Karpas-422 (cell line): ENCODE data around the gene SRA1. TPM values are rescaled to one million over a fixed set of nuclear protein-coding genes. Genes with fewer than 3 reads are reported as not detected.
"Not testable (repeated sequence)": the region's sequence is repeated elsewhere in the genome, so short reads cannot be mapped to it uniquely, and the experiment has no call there.

Source experiments
- DNase-seq: peaks from one replicate; pipeline ENCODE4 v3.0.0-alpha.2; 2015
- H2AFZ ChIP-seq: fragments of 200-600 bp; sonication (generic); 2 replicates; pipeline ENCODE4 v1.6.1; 2014; ENCODE audit warnings: antibody characterized with exemption, low read length, mixed read lengths
- H3K27ac ChIP-seq: fragments of 200-600 bp; sonication (generic); 2 replicates; pipeline ENCODE4 v1.5.1; 2014; ENCODE audit warnings: mild to moderate bottlenecking, low read length, moderate library complexity
- H3K27me3 ChIP-seq: fragments of 200-600 bp; sonication (generic); 2 replicates; pipeline ENCODE4 v1.6.1; 2014; ENCODE audit warnings: low read length, mixed read lengths
- H3K36me3 ChIP-seq: fragments of 200-600 bp; sonication (generic); 2 replicates; pipeline ENCODE4 v1.6.1; 2014; ENCODE audit warnings: low read length, mixed read lengths; ENCODE audit not compliant: insufficient read depth
- H3K4me1 ChIP-seq: fragments of 200-600 bp; sonication (generic); 2 replicates; pipeline ENCODE4 v1.6.1; 2014; ENCODE audit warnings: mild to moderate bottlenecking, low read length, mixed read lengths
- H3K4me2 ChIP-seq: fragments of 200-600 bp; sonication (generic); 2 replicates; pipeline ENCODE4 v1.6.1; 2014; ENCODE audit warnings: low read length, low read depth, mild to moderate bottlenecking; ENCODE audit not compliant: poor library complexity, severe bottlenecking
- H3K4me3 ChIP-seq: fragments of 200-600 bp; sonication (generic); 2 replicates; pipeline ENCODE4 v1.5.1; 2014; ENCODE audit warnings: mild to moderate bottlenecking, antibody characterized with exemption, low read length, mixed read lengths
- H3K79me2 ChIP-seq: fragments of 200-600 bp; sonication (generic); 2 replicates; pipeline ENCODE4 v1.6.1; 2014; ENCODE audit warnings: mild to moderate bottlenecking, low read length, mixed read lengths
- H3K9ac ChIP-seq: fragments of 200-600 bp; sonication (generic); 2 replicates; pipeline ENCODE4 v1.6.0; 2014; ENCODE audit warnings: low read length
- H3K9me2 ChIP-seq: fragments of 200-600 bp; sonication (generic), shearing (Covaris generic); replicated peaks from 2 replicates; pipeline ENCODE4 v1.6.0; 2014; ENCODE audit warnings: mild to moderate bottlenecking, low read length, moderate library complexity; ENCODE audit not compliant: insufficient read depth
- H3K9me3 ChIP-seq: fragments of 300-700, 200-600 bp; sonication (generic); 2 replicates; pipeline ENCODE4 v1.6.1; 2014; ENCODE audit warnings: low read length, mixed read lengths
- H4K20me1 ChIP-seq: fragments of 200-600 bp; sonication (generic); 2 replicates; pipeline ENCODE4 v1.6.1; 2014; ENCODE audit warnings: mild to moderate bottlenecking, antibody characterized with exemption, low read length, low read depth; ENCODE audit not compliant: insufficient read depth
- total RNA-seq: library from RNA; depleted of rRNA; stranded (reverse); fragments of >200 nt; shearing (Covaris generic); gene quantifications from 2 replicates; pipeline ENCODE4 v1.2.3, GENCODE V29; 2014; ENCODE audit warnings: low replicate concordance; rRNA removed

Gene SRA1
- 27.1 and 45.7 TPM in 2 replicates for total RNA-seq

- peaks cover 16% of the 10 kb centered on the region; the same call in 1 of the 2 replicates for H3K36me3 ChIP-seq
- no peaks in the 10 kb centered on the region for H3K27me3 ChIP-seq
- H3K4me3 ChIP-seq, result peak within 1 kb of the TSS; percentile 89
- no peaks in the 10 kb centered on the region for H3K9me3 ChIP-seq
- peak within 1 kb of the TSS; percentile 64; the same call in 1 of the 2 replicates for H2AFZ ChIP-seq
- peak; percentile 96 for DNase-seq
- peak within 1 kb of the TSS; percentile 86 for H3K4me2 ChIP-seq
- peak within 1 kb of the TSS; percentile 92 for H3K9ac ChIP-seq
- no peaks in the 10 kb centered on the region for H3K9me2 ChIP-seq
- H3K4me1 ChIP-seq, result peaks cover 47% of the 10 kb centered on the region
- H4K20me1 ChIP-seq, result no peaks in the 10 kb centered on the region
- H3K27ac ChIP-seq, result peak within 1 kb of the TSS; percentile 72
- peaks cover 49% of the 10 kb centered on the region for H3K79me2 ChIP-seq
These were observed at the start of gene SRA1 for GRCh38 chr5:140557136-140557805. Gene SRA1, minus strand, starts transcription at chr5:140557473. Its CDS starts 21 bp downstream, at chr5:140557452.

- H3K4me2 ChIP-seq, result no peak overlapping the region
These were observed 49.8 kb upstream of the SRA1 start for GRCh38 chr5:140607031-140607430.

GRCh38 chr5:140605879-140606278 lies 48.6 kb upstream of the SRA1 start:
- no peak overlapping the region for H3K9ac ChIP-seq
- no peak overlapping the region for H2AFZ ChIP-seq
- H3K4me3 ChIP-seq, result no peak overlapping the region
- H4K20me1 ChIP-seq, result no peaks in the 10 kb centered on the region
- H3K4me1 ChIP-seq, result no peaks in the 10 kb centered on the region
- no peaks in the 10 kb centered on the region for H3K9me2 ChIP-seq
- no peak for DNase-seq
- H3K27ac ChIP-seq, result no peak overlapping the region
- H3K27me3 ChIP-seq, result no peaks in the 10 kb centered on the region
- no peaks in the 10 kb centered on the region for H3K9me3 ChIP-seq
- H3K79me2 ChIP-seq, result no peaks in the 10 kb centered on the region
- no peak overlapping the region for H3K4me2 ChIP-seq
- no peaks in the 10 kb centered on the region for H3K36me3 ChIP-seq

More at GRCh38 chr5:140607031-140607430, 49.8 kb upstream of the SRA1 start:
- Histone ChIP-seq H2AFZ (no peak overlapping the region), H3K9ac (no peak overlapping the region), H3K9me3 (no peaks in the 10 kb centered on the region), H3K36me3 (no peaks in the 10 kb centered on the region), H3K4me3 (no peak overlapping the region), H3K27ac (no peak overlapping the region), H3K27me3 (no peaks in the 10 kb centered on the region), H3K4me1 (no peaks in the 10 kb centered on the region), H3K9me2 (no peaks in the 10 kb centered on the region), H3K79me2 (no peaks in the 10 kb centered on the region), H4K20me1 (no peaks in the 10 kb centered on the region)
- no peak for DNase-seq

GRCh38 chr5:140603734-140604133 lies 46.5 kb upstream of the SRA1 start:
- no peaks in the 10 kb centered on the region for H3K4me1 ChIP-seq
- H3K4me3 ChIP-seq, result no peak overlapping the region
- H3K4me2 ChIP-seq, result no peak overlapping the region
- H2AFZ ChIP-seq, result no peak overlapping the region
- H3K79me2 ChIP-seq, result no peaks in the 10 kb centered on the region
- no peak overlapping the region for H3K27ac ChIP-seq
- no peak for DNase-seq
- H3K27me3 ChIP-seq, result no peaks in the 10 kb centered on the region
- H3K9me2 ChIP-seq, result no peaks in the 10 kb centered on the region
- H3K36me3 ChIP-seq, result no peaks in the 10 kb centered on the region
- H4K20me1 ChIP-seq, result no peaks in the 10 kb centered on the region
- H3K9me3 ChIP-seq, result no peaks in the 10 kb centered on the region
- H3K9ac ChIP-seq, result no peak overlapping the region

GRCh38 chr5:140603446-140603698 lies 46.1 kb upstream of the SRA1 start:
- H3K27me3 ChIP-seq, H3K4me2 ChIP-seq, H3K9me3 ChIP-seq, DNase-seq, H3K9ac ChIP-seq, H3K4me3 ChIP-seq, H2AFZ ChIP-seq, H3K79me2 ChIP-seq, H4K20me1 ChIP-seq, H3K9me2 ChIP-seq, H3K27ac ChIP-seq, H3K36me3 ChIP-seq, H3K4me1 ChIP-seq: not testable (repeated sequence)

- Histone ChIP-seq H2AFZ (no peak overlapping the region), H3K4me2 (no peak overlapping the region), H3K36me3 (no peaks in the 10 kb centered on the region), H3K79me2 (no peaks in the 10 kb centered on the region), H3K27ac (no peak overlapping the region), H3K9me3 (no peaks in the 10 kb centered on the region), H4K20me1 (no peaks in the 10 kb centered on the region), H3K27me3 (no peaks in the 10 kb centered on the region), H3K4me1 (no peaks in the 10 kb centered on the region), H3K9me2 (no peaks in the 10 kb centered on the region), H3K9ac (no peak overlapping the region), H3K4me3 (no peak overlapping the region)
- no peak for DNase-seq
These were observed 44.9 kb upstream of the SRA1 start for GRCh38 chr5:140602147-140602546.

GRCh38 chr5:140600096-140600495 lies 42.8 kb upstream of the SRA1 start:
- H3K27ac ChIP-seq, result no peak overlapping the region
- no peak overlapping the region for H2AFZ ChIP-seq
- H3K36me3 ChIP-seq, result no peaks in the 10 kb centered on the region
- no peak overlapping the region for H3K9ac ChIP-seq
- H3K4me2 ChIP-seq, result no peak overlapping the region
- no peaks in the 10 kb centered on the region for H3K27me3 ChIP-seq
- no peaks in the 10 kb centered on the region for H3K9me2 ChIP-seq
- DNase-seq, result no peak
- no peak overlapping the region for H3K4me3 ChIP-seq
- no peaks in the 10 kb centered on the region for H3K9me3 ChIP-seq
- H3K4me1 ChIP-seq, result no peaks in the 10 kb centered on the region
- H4K20me1 ChIP-seq, result no peaks in the 10 kb centered on the region
- no peaks in the 10 kb centered on the region for H3K79me2 ChIP-seq

GRCh38 chr5:140598836-140599235 lies 41.6 kb upstream of the SRA1 start:
- H3K9me3 ChIP-seq, result no peaks in the 10 kb centered on the region
- H3K9ac ChIP-seq, result no peak overlapping the region
- no peaks in the 10 kb centered on the region for H3K79me2 ChIP-seq
- H3K4me1 ChIP-seq, result no peaks in the 10 kb centered on the region
- DNase-seq, result no peak
- no peaks in the 10 kb centered on the region for H3K9me2 ChIP-seq
- no peak overlapping the region for H2AFZ ChIP-seq
- H3K36me3 ChIP-seq, result no peaks in the 10 kb centered on the region
- no peaks in the 10 kb centered on the region for H4K20me1 ChIP-seq
- no peak overlapping the region for H3K4me3 ChIP-seq
- H3K27ac ChIP-seq, result no peak overlapping the region
- no peaks in the 10 kb centered on the region for H3K27me3 ChIP-seq
- H3K4me2 ChIP-seq, result no peak overlapping the region
